H1 (cell line): ENCODE data around the gene YBX1. TPM values are rescaled to one million over a fixed set of nuclear protein-coding genes. Genes with fewer than 3 reads are reported as not detected.

Experiments
- CTCF ChIA-PET: fragments of 300-600 bp; sonication (Branson Sonifier 250); formaldehyde crosslinking; loops from one replicate; lab custom pipeline; 2021; ENCODE audit not compliant: partially characterized antibody; lab: Charles Lee
- POLR2A ChIA-PET: fragments of 300-600 bp; sonication (Branson Sonifier 250); formaldehyde crosslinking; loops from one replicate; lab custom pipeline; 2021; ENCODE audit warnings: inconsistent platforms; ENCODE audit not compliant: partially characterized antibody; lab: Charles Lee
- DNase-seq, 2 experiments: peaks; one replicate each; pipeline versions ENCODE4 v3.0.0 to v3.0.0-alpha.2; 2010 to 2022; ENCODE audit warnings: low spot score in 2 of 2, low read depth in 1 of 2, mixed read lengths in 1 of 2
- FAIRE-seq: peaks from 2 replicates; lab custom pipeline; 2011; peaks lifted over from hg19 to GRCh38; lab: Jason Lieb, UNC
- H2AFZ ChIP-seq: 2 replicates; pipeline ENCODE4 v1.8.1; 2012; ENCODE audit warnings: low read length, inconsistent platforms
- H2AK5ac ChIP-seq: 2 replicates; pipeline ENCODE4 v1.6.1; 2013; ENCODE audit warnings: low read depth, low read length
- H2BK120ac ChIP-seq: replicated peaks from 2 replicates; pipeline ENCODE3; 2013; ENCODE audit warnings: low read depth, low read length, inconsistent platforms
- H2BK12ac ChIP-seq: 2 replicates; pipeline ENCODE4 v1.6.1; 2013; ENCODE audit warnings: low read depth, low read length
- H2BK15ac ChIP-seq: 2 replicates; pipeline ENCODE4 v1.6.1; 2013; ENCODE audit warnings: low read length
- H2BK20ac ChIP-seq: 2 replicates; pipeline ENCODE4 v1.6.1; 2013; ENCODE audit warnings: low read length
- H2BK5ac ChIP-seq: 2 replicates; pipeline ENCODE4 v1.6.1; 2013; ENCODE audit warnings: low read depth, low read length
- H3K14ac ChIP-seq: 2 replicates; pipeline ENCODE4 v1.6.1; 2013; ENCODE audit warnings: inconsistent platforms; ENCODE audit not compliant: insufficient read length
- H3K18ac ChIP-seq: 2 replicates; pipeline ENCODE4 v1.6.1; 2013; ENCODE audit warnings: low read length; ENCODE audit errors: extremely low read depth
- H3K23ac ChIP-seq: 2 replicates; pipeline ENCODE4 v1.6.1; 2013; ENCODE audit warnings: inconsistent platforms; ENCODE audit not compliant: insufficient read length
- H3K23me2 ChIP-seq: 2 replicates; pipeline ENCODE4 v1.6.1; 2013; ENCODE audit warnings: low read depth, low read length
- H3K27ac ChIP-seq: 2 replicates; pipeline ENCODE4 v1.6.1; 2011; ENCODE audit warnings: low read depth, low read length, inconsistent platforms
- H3K27me3 ChIP-seq, 4 experiments: replicated peaks in 1 of 4; 1 replicate in 1 of 4; 2 replicates in 3 of 4; pipeline versions ENCODE4 v1.6.1 to v1.8.1; 2011 to 2013; ENCODE audit warnings: low read length in 3 of 4, mild to moderate bottlenecking in 3 of 4, inconsistent platforms in 2 of 4, mixed read lengths in 2 of 4, moderate library complexity in 1 of 4; ENCODE audit not compliant: control insufficient read depth in 3 of 4, insufficient read depth in 3 of 4; ENCODE audit errors: extremely low read depth in 1 of 4
- H3K36me3 ChIP-seq, 4 experiments: 2 replicates each; pipeline versions ENCODE4 v1.6.1 to v1.8.1; 2011 to 2013; ENCODE audit warnings: mild to moderate bottlenecking in 4 of 4, low read length in 3 of 4, moderate library complexity in 2 of 4, control low read depth in 1 of 4, inconsistent platforms in 1 of 4; ENCODE audit not compliant: insufficient read depth in 4 of 4, control insufficient read depth in 2 of 4
- H3K4ac ChIP-seq: replicated peaks from 2 replicates; pipeline ENCODE3; 2013; ENCODE audit warnings: low read length, low read depth, mixed read lengths, inconsistent platforms; ENCODE audit not compliant: insufficient read length
- H3K4me1 ChIP-seq, 4 experiments: replicated peaks in 1 of 4; 1 replicate in 1 of 4; 2 replicates in 3 of 4; pipeline versions ENCODE4 v1.6.1 to v1.8.1; 2011 to 2013; ENCODE audit warnings: low read length in 3 of 4, inconsistent platforms in 2 of 4, mixed read lengths in 1 of 4; ENCODE audit not compliant: insufficient read depth in 4 of 4, control insufficient read depth in 3 of 4
- H3K4me2 ChIP-seq, 2 experiments: 2 replicates each; pipeline versions ENCODE4 v1.6.1 to v1.8.1; 2011 to 2013; ENCODE audit warnings: low read depth in 2 of 2, low read length in 2 of 2, control low read depth in 1 of 2, inconsistent platforms in 1 of 2, mild to moderate bottlenecking in 1 of 2; ENCODE audit not compliant: insufficient read depth in 1 of 2
- H3K4me3 ChIP-seq, 4 experiments: fragments of 200-600, 300-600 bp in 1 of 4; sonication (generic), shearing (Covaris generic), sonication (Bioruptor Twin) in 1 of 4; 2 replicates each; pipeline versions ENCODE4 v1.5.1 to v1.8.1; 2011 to 2016; ENCODE audit warnings: low read length in 4 of 4, low read depth in 3 of 4, control low read depth in 2 of 4, inconsistent platforms in 2 of 4, mild to moderate bottlenecking in 2 of 4, mixed read lengths in 1 of 4, moderate library complexity in 1 of 4; ENCODE audit not compliant: insufficient read depth in 2 of 4; ENCODE audit errors: extremely low read depth in 1 of 4
- H3K56ac ChIP-seq: replicated peaks from 2 replicates; pipeline ENCODE3; 2013; ENCODE audit warnings: low read depth, mild to moderate bottlenecking, mixed read lengths, low read length, inconsistent platforms; ENCODE audit not compliant: insufficient read length
- H3K79me1 ChIP-seq: 2 replicates; pipeline ENCODE4 v1.6.1; 2013; ENCODE audit warnings: low read depth, low read length, control low read depth
- H3K79me2 ChIP-seq, 2 experiments: 2 replicates each; pipeline versions ENCODE4 v1.6.1 to v1.8.1; 2012 to 2013; ENCODE audit warnings: low read length in 2 of 2, mild to moderate bottlenecking in 2 of 2, inconsistent platforms in 1 of 2; ENCODE audit not compliant: insufficient read depth in 2 of 2, control insufficient read depth in 1 of 2
- H3K9ac ChIP-seq, 4 experiments: replicated peaks in 1 of 4; 1 replicate in 1 of 4; 2 replicates in 3 of 4; pipeline versions ENCODE4 v1.6.1 to v1.8.1; 2011 to 2013; ENCODE audit warnings: low read depth in 3 of 4, low read length in 3 of 4, control low read depth in 2 of 4, mild to moderate bottlenecking in 2 of 4, moderate library complexity in 2 of 4, inconsistent platforms in 1 of 4; ENCODE audit errors: extremely low read depth in 1 of 4
- H3K9me3 ChIP-seq, 2 experiments: 2 replicates each; pipeline versions ENCODE4 v1.6.1 to v1.8.1; 2012 to 2013; ENCODE audit warnings: mild to moderate bottlenecking in 2 of 2, moderate library complexity in 2 of 2, control low read depth in 1 of 2, inconsistent platforms in 1 of 2, low read depth in 1 of 2, low read length in 1 of 2, mixed read lengths in 1 of 2; ENCODE audit not compliant: insufficient read depth in 2 of 2
- H4K20me1 ChIP-seq, 2 experiments: replicated peaks in 1 of 2; 2 replicates each; pipeline versions ENCODE3 to v1.8.1; 2011 to 2013; ENCODE audit warnings: inconsistent platforms in 2 of 2, low read length in 2 of 2, mild to moderate bottlenecking in 1 of 2; ENCODE audit not compliant: insufficient read depth in 2 of 2, control insufficient read depth in 1 of 2
- H4K5ac ChIP-seq: 2 replicates; pipeline ENCODE4 v1.6.1; 2013; ENCODE audit warnings: low read length, low read depth, mixed read lengths, inconsistent platforms; ENCODE audit not compliant: insufficient read length
- H4K8ac ChIP-seq: 2 replicates; pipeline ENCODE4 v1.8.0; 2013; ENCODE audit warnings: mild to moderate bottlenecking, moderate library complexity, low read length, inconsistent platforms; ENCODE audit not compliant: insufficient read depth; ENCODE audit errors: extremely low read depth
- H4K91ac ChIP-seq: replicated peaks from 2 replicates; pipeline ENCODE3; 2013; ENCODE audit warnings: low read length, mixed read lengths, inconsistent platforms; ENCODE audit not compliant: insufficient read length
- ASH2L ChIP-seq: fragments of 200-600, 300-600 bp; sonication (generic); IDR thresholded peaks from one replicate; pipeline ENCODE4 v1.7.1; 2017; ENCODE audit warnings: low read length
- JUND ChIP-seq: IDR thresholded peaks from 2 replicates; pipeline ENCODE4 v1.6.1; 2011; ENCODE audit warnings: mild to moderate bottlenecking, improper control_type of control experiment, low read length
- USF2 ChIP-seq: IDR thresholded peaks from 2 replicates; pipeline ENCODE4 v1.6.1; 2011; ENCODE audit warnings: low read length, improper control_type of control experiment
- ZNF274 ChIP-seq: IDR thresholded peaks from 2 replicates; pipeline ENCODE4 v1.7.0; 2012; ENCODE audit warnings: low read length, borderline replicate concordance; ENCODE audit errors: extremely low read depth
- WGBS, 2 experiments: shearing (Covaris generic) in 1 of 2; methylation state at CpG; one replicate each; pipeline versions ENCODE4 v1.1.6 to v1.1.7; 2013 to 2015; ENCODE audit warnings: low lambda C conversion rate in 2 of 2, mixed read lengths in 2 of 2, inconsistent platforms in 1 of 2, low coverage in 1 of 2, missing lambda C conversion rate in 1 of 2; ENCODE audit not compliant: insufficient replicate concordance in 2 of 2, insufficient coverage in 1 of 2, insufficient read length in 1 of 2; ENCODE audit errors: extremely low coverage in 1 of 2, missing lambda C conversion rate in 1 of 2; 5-methylcytosine and 5-hydroxymethylcytosine counted together
- polyA plus RNA-seq, 7 experiments: library from polyadenylated mRNA; depleted of rRNA in 3 of 7; stranded (reverse) in 5 of 7; unstranded in 2 of 7; fragments of >200 nt in 5 of 7; fragments of 200-250 nt in 2 of 7; gene quantifications; 1 replicate in 5 of 7; 2 replicates in 1 of 7; 4 replicates in 1 of 7; pipeline versions ENCODE4 v1.2.1 to v1.2.3, GENCODE V29; 2011 to 2013; ENCODE audit warnings: missing spikeins in 2 of 7, mixed read lengths in 2 of 7
- total RNA-seq: library from RNA; stranded (reverse); fragmentation: NEBNext Ultra II Directional; extraction: Animal tissue kit (Norgen Biotek cat#: 25700); gene quantifications from 2 replicates; pipeline ENCODE4 v1.2.1, GENCODE V29; 2021

The YBX1 gene
- total and polyA plus RNA-seq, 2 of the 8 experiments (the other 6 are each of a cell fraction or from before 2014, with no cell fraction given) = 438 to 1,219 TPM

- TF ChIP-seq JUND = no peak
- TF ChIP-seq ZNF274 = no peak
- no peak for TF ChIP-seq ASH2L
- no peak for TF ChIP-seq USF2
- POLR2A ChIA-PET = interaction anchor here (1.2 to 3.7 kb wide), 7 partner anchors 11 to 63 kb away, joined by 3 to 9 read pairs (median 3); partner anchors contain the start of genes C1orf50, P3H1 and YBX1
- CTCF ChIA-PET = interaction anchor here (0.5 to 9.8 kb wide), 17 partner anchors 11 to 1154 kb away, joined by 3 to 77 read pairs (median 4); no protein-coding TSS in a partner anchor
Measured at GRCh38 chr1:42745851-42746250, 63.6 kb downstream of the YBX1 start.

More at GRCh38 chr1:42745851-42746250, 63.6 kb downstream of the YBX1 start:
- no peak overlapping the region for H2BK20ac ChIP-seq
- H2BK12ac ChIP-seq = no peak overlapping the region
- no peak overlapping the region for H3K23ac ChIP-seq
- H4K5ac ChIP-seq = no peak overlapping the region
- FAIRE-seq = no peak
- H3K4ac ChIP-seq = no peak overlapping the region
- no peak overlapping the region for H3K14ac ChIP-seq
- H2BK15ac ChIP-seq = no peak overlapping the region
- H3K36me3 ChIP-seq = peaks cover 6 to 27% (median 11%) of the 10 kb centered on the region in 4 experiments
- no peak overlapping the region for H2BK5ac ChIP-seq
- no peak for DNase-seq
- no peak overlapping the region for H2BK120ac ChIP-seq
- H3K56ac ChIP-seq = no peak overlapping the region
- no peak overlapping the region for H3K27ac ChIP-seq
- H3K9me3 ChIP-seq = no peaks in the 10 kb centered on the region
- H3K79me1 ChIP-seq = no peaks in the 10 kb centered on the region
- no peak overlapping the region for H2AFZ ChIP-seq
- H3K18ac ChIP-seq = no peak overlapping the region
- no peak overlapping the region for H3K4me2 ChIP-seq
- no peaks in the 10 kb centered on the region for H3K27me3 ChIP-seq
- 95% methylated on average over 8 of the region's 8 CpGs; no CpG with 5 or more reads in 1 of the 2 experiments for WGBS, 2 experiments
- no peak overlapping the region for H3K9ac ChIP-seq
- no peak overlapping the region for H4K91ac ChIP-seq
- no peak overlapping the region for H2AK5ac ChIP-seq
- no peaks in the 10 kb centered on the region for H3K23me2 ChIP-seq
- H3K4me1 ChIP-seq = peaks cover 0 to 14% (median 9%) of the 10 kb centered on the region in 4 experiments; a peak in 6 of 7 replicates
- H4K8ac ChIP-seq = no peak overlapping the region
- no peak overlapping the region for H3K4me3 ChIP-seq
- H4K20me1 ChIP-seq = peaks cover 0 to 4% of the 10 kb centered on the region in 2 experiments
- H3K79me2 ChIP-seq = no peaks in the 10 kb centered on the region
